Stimulated activated naive B cell treated with anti-CD40 and anti-IgM and Interleukin-4, amounts not matched to agents 10 μg/mL and 1 μg/mL and 100 μg/mL, for 72 hours (primary cell): ENCODE measurements around the gene LYRM4.

ENCODE experiments used
- ATAC-seq, 2 donors: fragments of 150-1000 bp; cut with Tn5 transposase; replicated peaks; 2 replicates each; pipeline ENCODE4 v1.10.0; 2021; ENCODE audit warnings: moderate library complexity in 1 of 2
- DNase-seq: peaks from one replicate; pipeline ENCODE4 v3.0.0; 2021
- H3K27ac Mint-ChIP-seq: one replicate; pipeline ENCODE4 v1.8.0; 2022; ENCODE audit warnings: mild to moderate bottlenecking, mixed read lengths
- H3K27me3 Mint-ChIP-seq, 2 donors: one replicate each; pipeline ENCODE4 v1.8.0; 2022; ENCODE audit warnings: mixed read lengths in 2 of 2
- H3K36me3 Mint-ChIP-seq, 2 donors: one replicate each; pipeline ENCODE4 v1.8.0; 2022; ENCODE audit warnings: mixed read lengths in 2 of 2, mild to moderate bottlenecking in 1 of 2
- H3K4me1 Mint-ChIP-seq, 2 donors: one replicate each; pipeline ENCODE4 v1.8.0; 2022; ENCODE audit warnings: mixed read lengths in 2 of 2, mild to moderate bottlenecking in 1 of 2
- H3K4me3 Mint-ChIP-seq, 2 donors: one replicate each; pipeline ENCODE4 v1.8.0; 2022; ENCODE audit warnings: mild to moderate bottlenecking in 2 of 2, mixed read lengths in 2 of 2, moderate library complexity in 1 of 2
- H3K9me3 Mint-ChIP-seq, 2 donors: one replicate each; pipeline ENCODE4 v1.8.0; 2022; ENCODE audit warnings: mixed read lengths in 2 of 2, mild to moderate bottlenecking in 1 of 2

Gene LYRM4

DNA sequence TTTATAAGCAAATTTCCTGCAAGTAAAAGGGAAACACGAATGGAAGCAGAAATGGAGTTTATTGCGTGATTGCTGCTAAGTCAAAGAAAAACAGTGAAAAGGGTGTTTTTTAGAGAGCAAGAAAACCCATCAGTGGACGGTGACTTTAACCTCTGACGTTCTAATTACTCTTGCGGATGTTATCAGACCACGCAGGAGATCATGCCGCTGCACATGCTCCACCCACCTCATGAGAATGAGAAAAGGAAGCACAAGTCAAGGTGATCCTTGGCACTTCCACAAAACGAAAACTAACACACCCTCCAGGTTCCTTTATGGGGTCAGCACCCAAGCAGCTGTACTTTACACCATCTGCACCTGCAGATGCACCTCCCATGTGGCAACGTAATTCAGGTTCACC is 45.0 kb downstream of the LYRM4 start:
- no peaks in the 10 kb centered on the region for H3K9me3 Mint-ChIP-seq
- H3K27ac Mint-ChIP-seq, result no peak overlapping the region
- DNase-seq, result no peak

DNA sequence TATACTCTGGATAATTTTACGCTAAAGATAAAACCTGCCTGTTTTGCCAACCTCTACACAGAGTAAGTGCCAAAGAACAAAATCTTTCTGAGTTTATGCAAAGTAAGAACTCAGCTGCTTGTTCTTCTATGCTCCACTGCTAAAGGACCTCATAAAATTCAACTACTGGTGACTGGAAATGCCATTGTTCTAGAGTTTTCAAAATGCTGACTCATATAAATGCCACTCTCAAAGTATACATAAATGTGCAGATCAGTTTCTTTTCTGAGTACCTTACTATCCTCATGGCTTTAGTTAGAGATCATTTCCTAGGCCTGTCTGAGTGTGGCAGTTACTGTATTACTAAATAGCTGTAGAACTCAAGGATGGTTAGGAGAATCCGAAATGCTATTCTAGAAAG is 45.6 kb downstream of the LYRM4 start:
- H3K36me3 Mint-ChIP-seq, result peaks cover 30 to 47% of the 10 kb centered on the region in 2 donors

More for the DNA sequence above, 45.0 kb downstream of the LYRM4 start:
- H3K27me3 Mint-ChIP-seq, result no peaks in the 10 kb centered on the region
- peaks cover 28 to 44% of the 10 kb centered on the region in 2 donors for H3K36me3 Mint-ChIP-seq
- ATAC-seq, result peak in 1 of 2 donors; percentile 34
- no peak overlapping the region for H3K4me3 Mint-ChIP-seq
- peaks cover 2 to 10% of the 10 kb centered on the region in 2 donors for H3K4me1 Mint-ChIP-seq

DNA sequence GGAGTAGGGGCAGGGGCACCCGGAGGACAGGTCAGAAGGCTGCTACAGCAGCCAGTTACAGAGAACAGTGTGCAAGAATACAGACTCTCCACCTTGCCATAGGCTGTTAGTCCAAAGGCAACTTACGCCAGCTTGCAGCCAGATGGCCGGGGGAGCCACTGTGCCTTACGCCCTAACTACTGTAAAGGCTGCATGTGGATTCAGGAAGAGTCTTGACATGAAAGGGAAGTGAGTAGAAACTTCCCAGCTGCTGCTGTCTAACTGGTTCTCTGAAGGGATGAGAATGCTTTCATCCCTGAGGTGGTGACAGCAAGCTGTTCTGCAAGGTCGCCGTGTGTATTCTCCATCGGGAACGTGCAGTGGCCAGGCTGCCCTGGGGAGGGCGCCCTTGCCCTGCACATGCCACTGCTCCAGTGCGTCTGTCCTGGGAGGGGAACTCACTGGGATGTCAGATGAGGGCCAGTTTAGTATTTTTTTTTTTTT is 46.1 kb downstream of the LYRM4 start:
- Mint-ChIP-seq H3K36me3 (peaks cover 30 to 44% of the 10 kb centered on the region in 2 donors), H3K27me3 (no peaks in the 10 kb centered on the region), H3K27ac (no peak overlapping the region), H3K4me1 (peaks cover 2 to 10% of the 10 kb centered on the region in 2 donors), H3K9me3 (no peaks in the 10 kb centered on the region), H3K4me3 (no peak overlapping the region)
- DNase-seq (peak; percentile 4), ATAC-seq (peak; percentile 48 to 77)

More for the DNA sequence above, 45.6 kb downstream of the LYRM4 start:
- no peak for DNase-seq
- peaks cover 2 to 10% of the 10 kb centered on the region in 2 donors for H3K4me1 Mint-ChIP-seq
- H3K9me3 Mint-ChIP-seq, result no peaks in the 10 kb centered on the region
- H3K27me3 Mint-ChIP-seq, result no peaks in the 10 kb centered on the region
- no peak overlapping the region for H3K27ac Mint-ChIP-seq
- ATAC-seq, result no peak
- no peak overlapping the region for H3K4me3 Mint-ChIP-seq

- H3K4me1 Mint-ChIP-seq, result peaks cover 2 to 6% of the 10 kb centered on the region in 2 donors
- no peak for DNase-seq
- no peak overlapping the region for H3K4me3 Mint-ChIP-seq
- H3K36me3 Mint-ChIP-seq, result peaks cover 30 to 46% of the 10 kb centered on the region in 2 donors
- no peak for ATAC-seq
- peak overlapping the region; percentile 39 for H3K27ac Mint-ChIP-seq
- no peaks in the 10 kb centered on the region for H3K9me3 Mint-ChIP-seq
- H3K27me3 Mint-ChIP-seq, result no peaks in the 10 kb centered on the region
Observed at GRCh38 chr6:5213836-5214235, 46.9 kb downstream of the LYRM4 start.

- H3K4me1 Mint-ChIP-seq, result peaks cover 5 to 16% of the 10 kb centered on the region in 2 donors
- H3K9me3 Mint-ChIP-seq, result no peaks in the 10 kb centered on the region
- H3K27me3 Mint-ChIP-seq, result no peaks in the 10 kb centered on the region
- no peak overlapping the region for H3K4me3 Mint-ChIP-seq
- H3K36me3 Mint-ChIP-seq, result peaks cover 40 to 67% of the 10 kb centered on the region in 2 donors
- DNase-seq (no peak), ATAC-seq (no peak)
- no peak overlapping the region for H3K27ac Mint-ChIP-seq
Observed at GRCh38 chr6:5211492-5211891, 49.3 kb downstream of the LYRM4 start.

DNA sequence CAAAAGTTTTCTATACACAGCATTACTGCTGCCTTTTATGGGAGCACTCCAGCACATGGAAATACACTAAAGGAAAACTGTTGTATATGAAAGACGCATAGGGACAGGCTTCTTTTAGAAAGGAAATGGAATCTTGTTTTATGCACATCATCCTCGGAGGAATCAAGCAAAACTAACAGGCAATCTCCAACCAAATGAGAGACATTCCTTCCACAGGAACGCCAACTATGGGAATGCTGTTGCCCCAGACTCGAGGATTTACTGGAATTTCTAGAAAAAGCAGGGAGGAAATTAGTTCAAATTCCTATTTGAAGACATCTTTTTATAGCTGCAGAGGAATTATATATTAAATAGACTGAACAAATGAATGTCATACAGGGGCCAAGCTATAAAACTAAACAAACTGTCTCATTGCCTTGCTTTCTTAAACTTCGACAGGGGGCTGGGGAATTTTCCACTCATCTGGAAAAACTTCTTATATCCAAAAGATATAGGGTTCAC is 52.2 kb downstream of the LYRM4 start:
- H3K4me3 Mint-ChIP-seq, result no peak overlapping the region
- no peak for ATAC-seq
- H3K27ac Mint-ChIP-seq, result no peak overlapping the region
- H3K27me3 Mint-ChIP-seq, result no peaks in the 10 kb centered on the region
- H3K9me3 Mint-ChIP-seq, result no peaks in the 10 kb centered on the region
- no peak for DNase-seq
- H3K36me3 Mint-ChIP-seq, result peaks cover 33 to 65% of the 10 kb centered on the region in 2 donors
- H3K4me1 Mint-ChIP-seq, result peaks cover 5 to 10% of the 10 kb centered on the region in 2 donors

GRCh38 chr6:5208057-5208456 is 52.7 kb downstream of the LYRM4 start:
- H3K4me3 Mint-ChIP-seq, result no peak overlapping the region
- no peaks in the 10 kb centered on the region for H3K27me3 Mint-ChIP-seq
- ATAC-seq, result no peak
- H3K4me1 Mint-ChIP-seq, result peaks cover 5 to 10% of the 10 kb centered on the region in 2 donors
- no peak overlapping the region for H3K27ac Mint-ChIP-seq
- peaks cover 29 to 63% of the 10 kb centered on the region in 2 donors for H3K36me3 Mint-ChIP-seq
- H3K9me3 Mint-ChIP-seq, result no peaks in the 10 kb centered on the region
- no peak for DNase-seq

- peaks cover 5 to 10% of the 10 kb centered on the region in 2 donors for H3K4me1 Mint-ChIP-seq
- H3K27me3 Mint-ChIP-seq, result no peaks in the 10 kb centered on the region
- DNase-seq (no peak), ATAC-seq (no peak)
- no peaks in the 10 kb centered on the region for H3K9me3 Mint-ChIP-seq
- peaks cover 20 to 53% of the 10 kb centered on the region in 2 donors for H3K36me3 Mint-ChIP-seq
- no peak overlapping the region for H3K4me3 Mint-ChIP-seq
- H3K27ac Mint-ChIP-seq, result no peak overlapping the region
Observed at GRCh38 chr6:5206920-5207561, 53.7 kb downstream of the LYRM4 start.

DNA sequence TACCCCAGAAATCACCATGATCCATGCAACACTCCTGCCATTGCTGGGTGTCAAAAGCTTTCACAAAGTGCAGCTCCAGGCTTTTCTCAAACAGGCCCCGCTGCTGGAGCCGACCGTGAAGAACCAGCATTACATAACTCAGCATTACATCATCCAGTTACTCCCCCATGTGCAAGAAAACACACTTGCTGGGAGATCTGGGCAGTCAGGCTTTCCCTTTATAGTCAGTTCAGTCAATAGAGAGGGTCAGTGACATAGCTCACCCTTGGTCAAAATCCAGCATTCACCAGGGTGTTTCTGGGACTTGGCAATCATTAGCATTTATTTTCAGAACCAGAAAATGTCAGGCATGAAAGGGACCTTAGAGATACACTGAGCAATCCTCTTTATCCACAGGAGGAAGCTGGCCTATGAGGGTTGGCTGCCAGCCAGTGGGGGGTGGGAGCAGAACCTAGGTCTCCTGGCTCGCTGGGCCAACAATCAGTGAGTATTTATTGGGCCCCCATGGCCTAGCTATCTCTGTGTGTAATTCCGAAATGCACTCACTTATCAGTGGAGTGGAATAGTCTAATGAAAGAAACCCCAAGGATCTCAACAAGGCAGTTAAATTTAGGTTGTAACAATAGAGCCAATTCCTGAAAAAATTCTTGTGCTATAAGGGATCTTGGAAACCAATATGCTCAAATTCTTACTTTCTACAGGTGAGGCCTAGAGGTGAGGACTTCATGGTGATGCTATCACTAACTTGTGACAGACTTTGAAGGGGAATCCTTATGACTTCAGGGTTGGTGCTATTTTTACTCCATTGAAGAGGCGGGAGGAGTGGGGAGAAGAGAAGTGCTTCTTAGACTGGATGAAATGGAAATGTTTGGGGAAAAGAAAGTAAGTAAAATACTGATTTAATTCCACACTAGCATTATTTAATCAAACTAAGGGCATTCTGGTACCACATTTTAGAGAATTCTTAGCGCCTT is 54.6 kb downstream of the LYRM4 start:
- Mint-ChIP-seq H3K4me3 (no peak overlapping the region), H3K4me1 (peaks cover 5 to 10% of the 10 kb centered on the region in 2 donors), H3K27ac (no peak overlapping the region), H3K9me3 (no peaks in the 10 kb centered on the region), H3K36me3 (peaks cover 16 to 48% of the 10 kb centered on the region in 2 donors), H3K27me3 (no peaks in the 10 kb centered on the region)
- DNase-seq, result no peak
- no peak for ATAC-seq

- peaks cover 14 to 44% of the 10 kb centered on the region in 2 donors for H3K36me3 Mint-ChIP-seq
- no peaks in the 10 kb centered on the region for H3K27me3 Mint-ChIP-seq
- H3K4me1 Mint-ChIP-seq, result peaks cover 5 to 10% of the 10 kb centered on the region in 2 donors
- no peak overlapping the region for H3K27ac Mint-ChIP-seq
- DNase-seq, result no peak
- no peaks in the 10 kb centered on the region for H3K9me3 Mint-ChIP-seq
- ATAC-seq, result no peak
- no peak overlapping the region for H3K4me3 Mint-ChIP-seq
Observed at GRCh38 chr6:5205035-5205507, 55.7 kb downstream of the LYRM4 start.

DNA sequence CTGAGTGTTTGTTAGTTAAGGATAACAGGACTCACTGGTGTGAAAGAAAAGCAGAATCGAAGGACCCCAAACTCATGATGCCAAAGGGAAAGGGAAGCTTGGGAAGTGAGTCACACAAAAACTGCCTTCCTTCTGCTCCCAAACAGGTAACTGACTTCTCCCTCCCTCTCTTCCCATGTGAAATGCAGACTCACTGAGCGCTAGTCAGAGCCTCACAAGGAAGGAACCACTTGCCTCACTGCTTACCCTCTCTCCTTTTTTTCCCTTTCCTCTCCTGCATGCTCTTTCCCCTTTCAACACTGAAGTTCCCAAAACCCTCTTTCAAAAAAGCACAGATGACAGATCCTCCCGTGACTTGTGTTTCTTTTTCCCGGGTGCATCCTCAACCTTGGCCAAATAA is 56.4 kb downstream of the LYRM4 start:
- H3K9me3 Mint-ChIP-seq, result no peaks in the 10 kb centered on the region
- ATAC-seq (no peak), DNase-seq (no peak)
- H3K27me3 Mint-ChIP-seq, result no peaks in the 10 kb centered on the region
- H3K36me3 Mint-ChIP-seq, result peaks cover 14 to 42% of the 10 kb centered on the region in 2 donors
- H3K4me3 Mint-ChIP-seq, result no peak overlapping the region
- H3K4me1 Mint-ChIP-seq, result peaks cover 5 to 10% of the 10 kb centered on the region in 2 donors
- H3K27ac Mint-ChIP-seq, result no peak overlapping the region

DNA sequence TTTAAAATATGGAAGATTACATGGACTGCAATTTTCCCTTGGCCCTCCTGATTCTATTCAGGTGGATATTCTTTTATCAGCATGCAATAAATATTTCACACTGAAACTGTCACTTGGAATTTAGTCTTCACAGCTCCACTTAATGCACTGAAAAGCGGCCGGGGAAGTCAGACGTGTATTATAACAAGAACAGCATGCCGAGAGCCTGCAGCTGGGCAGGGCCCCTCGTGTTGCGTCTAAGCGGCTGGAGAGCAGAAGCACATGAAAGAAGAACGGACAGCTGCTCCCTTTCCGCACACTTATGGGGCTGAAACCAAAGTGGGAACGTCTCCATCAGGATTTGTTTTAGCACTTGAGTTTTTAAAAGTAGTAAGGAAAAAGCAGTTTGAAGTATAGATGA is 57.2 kb downstream of the LYRM4 start:
- Mint-ChIP-seq H3K27ac (no peak overlapping the region), H3K27me3 (no peaks in the 10 kb centered on the region), H3K4me1 (peaks cover 5 to 10% of the 10 kb centered on the region in 2 donors), H3K36me3 (peaks cover 14 to 47% of the 10 kb centered on the region in 2 donors), H3K4me3 (no peak overlapping the region), H3K9me3 (no peaks in the 10 kb centered on the region)
- DNase-seq, result no peak
- no peak for ATAC-seq

- H3K27me3 Mint-ChIP-seq, result no peaks in the 10 kb centered on the region
- H3K36me3 Mint-ChIP-seq, result peaks cover 9 to 41% of the 10 kb centered on the region in 2 donors
- H3K4me1 Mint-ChIP-seq, result peaks cover 5% of the 10 kb centered on the region in 2 donors
- H3K9me3 Mint-ChIP-seq, result no peaks in the 10 kb centered on the region
- H3K4me3 Mint-ChIP-seq, result no peak overlapping the region
- DNase-seq, result no peak
- no peak overlapping the region for H3K27ac Mint-ChIP-seq
- no peak for ATAC-seq
Observed at GRCh38 chr6:5202941-5203340, 57.8 kb downstream of the LYRM4 start.

DNA sequence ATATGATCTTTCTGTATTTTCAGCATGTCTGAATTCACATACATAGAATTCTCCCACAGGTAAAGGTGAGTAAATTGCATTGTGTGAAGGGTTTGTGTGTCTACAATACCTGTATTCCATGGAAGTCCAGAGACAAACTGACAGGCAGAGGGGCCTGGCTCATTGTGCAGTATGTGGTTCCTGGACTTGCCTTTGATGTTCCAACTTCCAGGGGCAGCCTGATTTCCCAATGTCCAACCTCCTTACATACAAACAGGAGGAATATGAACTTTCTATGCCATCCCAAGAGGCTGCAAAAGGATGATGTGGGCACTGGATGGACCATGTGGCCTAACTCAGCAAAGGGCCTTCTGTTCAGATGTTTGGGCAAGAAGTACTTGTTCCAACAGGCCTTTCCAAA is 58.5 kb downstream of the LYRM4 start:
- ATAC-seq, result no peak
- no peak for DNase-seq
- peaks cover 8 to 33% of the 10 kb centered on the region in 2 donors for H3K36me3 Mint-ChIP-seq
- peaks cover 0 to 3% of the 10 kb centered on the region in 2 donors for H3K4me1 Mint-ChIP-seq
- H3K4me3 Mint-ChIP-seq, result no peak overlapping the region
- H3K9me3 Mint-ChIP-seq, result no peaks in the 10 kb centered on the region
- H3K27ac Mint-ChIP-seq, result no peak overlapping the region
- H3K27me3 Mint-ChIP-seq, result no peaks in the 10 kb centered on the region
